Lung (tissue), 12 donors: ENCODE data around the gene PRIM1. TPM values are rescaled to one million over a fixed set of nuclear protein-coding genes. Genes with fewer than 3 reads are reported as not detected.
"Not testable (repeated sequence)": the region's sequence is repeated elsewhere in the genome, so short reads cannot be mapped to it uniquely, and the experiment has no call there.

ENCODE experiments used
- ATAC-seq: fragments of 200-7000 bp; cut with Tn5 transposase; one replicate; pipeline ENCODE4 v1.9.1; 2020; ENCODE audit warnings: moderate number of reproducible peaks; ENCODE audit not compliant: insufficient read depth, low FRiP score
- DNase-seq, 3 donors: peaks; one replicate each; pipeline ENCODE4 v3.0.0-alpha.2; 2013 to 2017
- H3K27ac ChIP-seq, 2 donors: one replicate each; pipeline ENCODE4 v1.5.1; 2013; ENCODE audit warnings: mild to moderate bottlenecking in 2 of 2, moderate library complexity in 2 of 2, control low read depth in 1 of 2, inconsistent platforms in 1 of 2, low read depth in 1 of 2, low read length in 1 of 2
- H3K27me3 ChIP-seq, 3 donors: one replicate each; pipeline ENCODE4 v1.5.1; 2013; ENCODE audit warnings: low read length in 2 of 3; ENCODE audit not compliant: control insufficient read depth in 3 of 3, insufficient read depth in 3 of 3
- H3K36me3 ChIP-seq, 4 donors: one replicate each; pipeline ENCODE4 v1.5.1; 2013; ENCODE audit warnings: low read length in 4 of 4, mild to moderate bottlenecking in 1 of 4, moderate library complexity in 1 of 4; ENCODE audit not compliant: control insufficient read depth in 4 of 4, insufficient read depth in 4 of 4
- H3K4me1 ChIP-seq, 5 donors: one replicate each; pipeline ENCODE4 v1.5.1; 2013; ENCODE audit warnings: low read length in 5 of 5, mild to moderate bottlenecking in 2 of 5, moderate library complexity in 1 of 5; ENCODE audit not compliant: control insufficient read depth in 5 of 5, insufficient read depth in 5 of 5
- H3K4me3 ChIP-seq: one replicate; pipeline ENCODE4 v1.5.1; 2013; ENCODE audit warnings: mild to moderate bottlenecking, control low read depth, moderate library complexity
- H3K9ac ChIP-seq, 2 donors: one replicate each; pipeline ENCODE4 v1.5.1; 2013; ENCODE audit warnings: low read length in 2 of 2, control low read depth in 1 of 2; ENCODE audit not compliant: insufficient read depth in 1 of 2
- H3K9me3 ChIP-seq, 4 donors: one replicate each; pipeline ENCODE4 v1.5.1; 2013; ENCODE audit warnings: low read length in 3 of 4, mild to moderate bottlenecking in 1 of 4, moderate library complexity in 1 of 4; ENCODE audit not compliant: control insufficient read depth in 4 of 4, insufficient read depth in 3 of 4
- CTCF ChIP-seq: IDR thresholded peaks from 2 replicates; pipeline ENCODE4 v1.5.1; 2012; ENCODE audit warnings: mild to moderate bottlenecking; ENCODE audit errors: control extremely low read depth, extremely low read depth
- WGBS, 2 donors: extraction: QIAGEN DNeasy Blood & Tissue Kit; methylation state at CpG; one replicate each; pipeline ENCODE4 v1.1.7; 2013; 5-methylcytosine and 5-hydroxymethylcytosine counted together
- polyA plus RNA-seq, 2 donors: library from polyadenylated mRNA; stranded (reverse); fragments of 200-250 nt; gene quantifications; one replicate each; pipeline ENCODE4 v1.2.1, GENCODE V29; 2013
- total RNA-seq, 2 donors: library from RNA; depleted of rRNA in 1 of 2; stranded (reverse); fragments of >200 nt in 1 of 2; gene quantifications; one replicate each; pipeline ENCODE4 v1.2.1, GENCODE V29; 2014 to 2021
- donor health status: control.
- donor health status: control.
- donor health status: Bipolar disorder and iron deficiency.
- donor health status: healthy.
- donor health status: DM: yes; HTN: yes; CAD: no.

The PRIM1 gene
- total and polyA plus RNA-seq, 4 donors, result 3.1 to 9.9 (median 5.0) TPM

GRCh38 chr12:56749853-56750252 is 2.3 kb downstream of the PRIM1 start:
- H3K4me3 ChIP-seq, result no peak overlapping the region
- TF ChIP-seq CTCF, result no peak
- peaks cover 0 to 6% (median 4%) of the 10 kb centered on the region in 4 donors for H3K36me3 ChIP-seq
- H3K27ac ChIP-seq, result no peak overlapping the region
- no peak for ATAC-seq
- no peaks in the 10 kb centered on the region for H3K9me3 ChIP-seq
- no peaks in the 10 kb centered on the region for H3K27me3 ChIP-seq
- H3K4me1 ChIP-seq, result peaks cover 0 to 10% (median 0%) of the 10 kb centered on the region in 5 donors
- no peak for DNase-seq
- H3K9ac ChIP-seq, result no peak overlapping the region

- H3K27me3 ChIP-seq, result no peaks in the 10 kb centered on the region
- DNase-seq, result no peak
- H3K27ac ChIP-seq, result no peak overlapping the region
- H3K36me3 ChIP-seq, result peaks cover 0 to 6% (median 4%) of the 10 kb centered on the region in 4 donors
- no peak for ATAC-seq
- 28 to 29% methylated on average over 2 of the region's 2 CpGs for WGBS, 2 donors
- no peak overlapping the region for H3K9ac ChIP-seq
- TF ChIP-seq CTCF, result no peak
- H3K4me3 ChIP-seq, result no peak overlapping the region
- peaks cover 0 to 10% (median 0%) of the 10 kb centered on the region in 5 donors for H3K4me1 ChIP-seq
- no peaks in the 10 kb centered on the region for H3K9me3 ChIP-seq
Observed at GRCh38 chr12:56749359-56749758, 2.8 kb downstream of the PRIM1 start.

- 90 to 94% methylated on average over 11 of the region's 11 CpGs for WGBS, 2 donors
- no peak for ATAC-seq
- DNase-seq, result no peak
- Histone ChIP-seq H3K9ac (no peak overlapping the region), H3K36me3 (peaks cover 0 to 5% (median 2%) of the 10 kb centered on the region in 4 donors), H3K4me3 (no peak overlapping the region), H3K4me1 (peaks cover 0 to 17% (median 3%) of the 10 kb centered on the region in 5 donors), H3K9me3 (no peaks in the 10 kb centered on the region), H3K27ac (no peak overlapping the region), H3K27me3 (no peaks in the 10 kb centered on the region)
- no peak for TF ChIP-seq CTCF
Observed at GRCh38 chr12:56728139-56728861, 23.8 kb downstream of the PRIM1 start.

GRCh38 chr12:56726196-56726675 is 25.9 kb downstream of the PRIM1 start:
- Histone ChIP-seq H3K36me3 (peaks cover 5 to 17% (median 11%) of the 10 kb centered on the region in 4 donors), H3K27ac (peak overlapping the region in 1 of 2 donors; percentile 89), H3K9ac (peak overlapping the region in 1 of 2 donors; percentile 84), H3K4me1 (peaks cover 3 to 37% (median 17%) of the 10 kb centered on the region in 5 donors)
- H3K27me3 ChIP-seq, ATAC-seq, H3K4me3 ChIP-seq, DNase-seq, H3K9me3 ChIP-seq: not testable (repeated sequence)
- 93 to 95% methylated on average over 15 of the region's 15 CpGs for WGBS, 2 donors
